ENCODE results near the gene FSCN2. TPM values are rescaled to one million over a fixed set of nuclear protein-coding genes. Genes with fewer than 3 reads are reported as not detected.

Gene FSCN2
- total RNA-seq, 1 donor = 5.1 TPM

DNA sequence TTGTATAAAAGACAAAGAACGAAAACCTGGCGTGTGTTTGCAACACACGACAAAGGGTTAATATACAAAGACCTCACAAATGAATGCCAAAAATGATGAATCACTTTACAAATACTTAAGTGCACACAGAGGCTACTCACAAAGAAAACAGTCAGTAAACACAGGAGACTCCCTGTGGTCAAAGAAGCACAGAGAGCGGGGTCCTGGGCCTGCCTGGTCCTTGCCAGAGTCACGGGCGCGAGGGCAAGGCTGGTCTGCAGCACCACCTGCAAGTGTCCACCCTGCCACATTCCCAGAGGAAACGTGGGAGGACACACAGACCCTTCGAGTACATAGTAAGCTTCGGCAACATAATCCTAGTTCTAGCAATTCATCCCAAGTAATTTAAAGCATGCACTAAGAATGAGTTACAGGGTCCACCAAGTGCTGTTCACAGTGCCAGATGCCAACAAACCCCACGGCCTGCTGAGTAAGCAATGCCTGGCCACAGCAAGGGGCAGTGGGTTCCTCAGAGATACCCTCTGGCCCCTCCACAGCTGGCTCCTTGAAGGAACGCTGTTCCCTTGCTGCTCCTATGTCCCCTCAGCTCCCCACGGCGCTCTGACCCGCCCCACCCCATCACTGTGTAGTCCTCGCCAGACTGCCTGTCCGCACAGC, 48.6 kb downstream of the FSCN2 start:
- Histone ChIP-seq H4K20me1 (ENCODE audit: insufficient read depth, low read length) (no peaks in the 10 kb centered on the region), H3K36me3 (ENCODE audit: insufficient read depth, low read length) (peaks cover 41% of the 10 kb centered on the region), H3K79me2 (ENCODE audit: insufficient read depth, low read length) (peaks cover 76% of the 10 kb centered on the region), H3K27ac (ENCODE audit: low read depth, low read length) (peak overlapping the region; percentile 85), H3K27me3 (ENCODE audit: insufficient read depth, low read length) (no peaks in the 10 kb centered on the region), H3K4me1 (ENCODE audit: insufficient read depth, low read length) (peaks cover 48% of the 10 kb centered on the region), H3K4me3 (ENCODE audit: insufficient read depth, low read length) (peak overlapping the region; percentile 14), H2AFZ (ENCODE audit: low read length) (no peak overlapping the region), H3K4me2 (ENCODE audit: insufficient read depth, low read length) (peak overlapping the region; percentile 66), H3K9me3 (ENCODE audit: low read depth, low read length) (no peaks in the 10 kb centered on the region)
- peak; percentile 98 for DNase-seq (ENCODE audit: insufficient read length, low spot score, missing footprints)
- TF ChIP-seq, protein P1, sequence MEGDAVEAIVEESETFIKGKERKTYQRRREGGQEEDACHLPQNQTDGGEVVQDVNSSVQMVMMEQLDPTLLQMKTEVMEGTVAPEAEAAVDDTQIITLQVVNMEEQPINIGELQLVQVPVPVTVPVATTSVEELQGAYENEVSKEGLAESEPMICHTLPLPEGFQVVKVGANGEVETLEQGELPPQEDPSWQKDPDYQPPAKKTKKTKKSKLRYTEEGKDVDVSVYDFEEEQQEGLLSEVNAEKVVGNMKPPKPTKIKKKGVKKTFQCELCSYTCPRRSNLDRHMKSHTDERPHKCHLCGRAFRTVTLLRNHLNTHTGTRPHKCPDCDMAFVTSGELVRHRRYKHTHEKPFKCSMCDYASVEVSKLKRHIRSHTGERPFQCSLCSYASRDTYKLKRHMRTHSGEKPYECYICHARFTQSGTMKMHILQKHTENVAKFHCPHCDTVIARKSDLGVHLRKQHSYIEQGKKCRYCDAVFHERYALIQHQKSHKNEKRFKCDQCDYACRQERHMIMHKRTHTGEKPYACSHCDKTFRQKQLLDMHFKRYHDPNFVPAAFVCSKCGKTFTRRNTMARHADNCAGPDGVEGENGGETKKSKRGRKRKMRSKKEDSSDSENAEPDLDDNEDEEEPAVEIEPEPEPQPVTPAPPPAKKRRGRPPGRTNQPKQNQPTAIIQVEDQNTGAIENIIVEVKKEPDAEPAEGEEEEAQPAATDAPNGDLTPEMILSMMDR (IDR thresholded peaks at IDR 0.05; ENCODE audit: extremely low read depth, low read depth, low read length) = peak; percentile 17

DNA sequence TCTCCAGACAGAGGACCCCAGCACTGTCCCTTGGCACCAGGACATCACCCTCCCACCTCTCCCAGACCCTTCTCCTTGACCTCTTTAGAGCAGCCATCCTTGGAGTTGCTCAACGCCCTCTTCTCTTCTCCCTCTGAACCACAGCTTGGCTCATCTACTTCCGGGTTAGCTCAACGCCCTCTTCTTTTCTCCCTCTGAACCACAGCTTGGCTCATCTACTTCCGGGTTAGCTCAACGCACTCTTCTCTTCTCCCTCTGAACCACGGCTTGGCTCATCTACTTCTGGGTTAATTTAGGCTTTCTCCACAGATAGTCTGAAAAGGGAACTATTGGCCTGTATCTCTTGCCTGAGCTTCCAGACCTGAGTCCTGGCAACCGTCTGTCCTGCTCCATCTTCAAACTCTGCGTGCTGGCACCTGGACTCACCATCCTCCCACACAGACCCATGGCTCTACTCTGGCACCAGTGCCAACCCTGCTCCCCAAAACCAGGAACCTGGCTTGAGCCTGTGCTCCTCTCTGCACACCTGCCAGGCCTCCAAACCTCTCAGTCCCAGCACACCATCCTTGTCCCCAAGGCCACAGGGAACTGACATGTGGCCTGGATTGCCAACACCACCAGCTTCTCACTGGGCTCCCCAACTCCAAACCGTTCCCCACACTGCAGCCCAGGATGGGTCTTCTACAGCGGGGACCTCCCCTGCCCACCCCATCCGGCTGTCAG, 49.3 kb downstream of the FSCN2 start:
- Histone ChIP-seq H3K36me3 (ENCODE audit: insufficient read depth, low read length) (peaks cover 43% of the 10 kb centered on the region), H3K27ac (ENCODE audit: low read depth, low read length) (peak overlapping the region; percentile 85), H3K9me3 (ENCODE audit: low read depth, low read length) (no peaks in the 10 kb centered on the region), H2AFZ (ENCODE audit: low read length) (no peak overlapping the region), H4K20me1 (ENCODE audit: insufficient read depth, low read length) (no peaks in the 10 kb centered on the region), H3K4me3 (ENCODE audit: insufficient read depth, low read length) (peak overlapping the region; percentile 8), H3K27me3 (ENCODE audit: insufficient read depth, low read length) (no peaks in the 10 kb centered on the region), H3K4me2 (ENCODE audit: insufficient read depth, low read length) (no peak overlapping the region), H3K79me2 (ENCODE audit: insufficient read depth, low read length) (peaks cover 80% of the 10 kb centered on the region), H3K4me1 (ENCODE audit: insufficient read depth, low read length) (peaks cover 55% of the 10 kb centered on the region)
- no peak for DNase-seq (ENCODE audit: insufficient read length, low spot score, missing footprints)
- TF ChIP-seq, protein P1 (IDR thresholded peaks at IDR 0.05; ENCODE audit: extremely low read depth, low read depth, low read length) = no peak

DNA sequence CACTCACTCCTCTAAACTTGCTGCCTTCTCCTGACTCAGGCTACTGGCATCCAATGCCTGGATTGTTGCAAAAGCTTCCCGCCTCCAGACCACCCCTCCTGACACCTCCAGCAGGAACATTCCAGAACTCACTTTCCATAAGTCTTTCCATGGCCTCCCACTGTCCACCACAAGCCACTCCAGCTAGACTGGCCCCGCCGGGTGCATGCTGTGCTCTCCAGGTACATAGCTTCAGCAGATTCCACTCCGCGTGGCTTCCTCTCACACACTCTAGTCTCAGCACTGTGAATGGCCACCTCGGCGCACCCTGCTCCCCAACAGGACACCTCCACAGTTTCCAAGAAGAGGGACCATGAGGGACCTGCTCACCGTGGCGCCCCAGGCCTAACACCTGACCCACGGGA, 49.9 kb downstream of the FSCN2 start:
- Histone ChIP-seq H3K27me3 (ENCODE audit: insufficient read depth, low read length) (no peaks in the 10 kb centered on the region), H3K27ac (ENCODE audit: low read depth, low read length) (peak overlapping the region; percentile 85), H3K9me3 (ENCODE audit: low read depth, low read length) (no peaks in the 10 kb centered on the region), H3K4me1 (ENCODE audit: insufficient read depth, low read length) (peaks cover 61% of the 10 kb centered on the region), H3K4me2 (ENCODE audit: insufficient read depth, low read length) (no peak overlapping the region), H3K79me2 (ENCODE audit: insufficient read depth, low read length) (peaks cover 76% of the 10 kb centered on the region), H4K20me1 (ENCODE audit: insufficient read depth, low read length) (no peaks in the 10 kb centered on the region), H2AFZ (ENCODE audit: low read length) (no peak overlapping the region), H3K36me3 (ENCODE audit: insufficient read depth, low read length) (peaks cover 39% of the 10 kb centered on the region), H3K4me3 (ENCODE audit: insufficient read depth, low read length) (peak overlapping the region; percentile 8)
- TF ChIP-seq, protein P1 (IDR thresholded peaks at IDR 0.05; ENCODE audit: extremely low read depth, low read depth, low read length) = no peak
- DNase-seq (ENCODE audit: insufficient read length, low spot score, missing footprints) = no peak

DNA sequence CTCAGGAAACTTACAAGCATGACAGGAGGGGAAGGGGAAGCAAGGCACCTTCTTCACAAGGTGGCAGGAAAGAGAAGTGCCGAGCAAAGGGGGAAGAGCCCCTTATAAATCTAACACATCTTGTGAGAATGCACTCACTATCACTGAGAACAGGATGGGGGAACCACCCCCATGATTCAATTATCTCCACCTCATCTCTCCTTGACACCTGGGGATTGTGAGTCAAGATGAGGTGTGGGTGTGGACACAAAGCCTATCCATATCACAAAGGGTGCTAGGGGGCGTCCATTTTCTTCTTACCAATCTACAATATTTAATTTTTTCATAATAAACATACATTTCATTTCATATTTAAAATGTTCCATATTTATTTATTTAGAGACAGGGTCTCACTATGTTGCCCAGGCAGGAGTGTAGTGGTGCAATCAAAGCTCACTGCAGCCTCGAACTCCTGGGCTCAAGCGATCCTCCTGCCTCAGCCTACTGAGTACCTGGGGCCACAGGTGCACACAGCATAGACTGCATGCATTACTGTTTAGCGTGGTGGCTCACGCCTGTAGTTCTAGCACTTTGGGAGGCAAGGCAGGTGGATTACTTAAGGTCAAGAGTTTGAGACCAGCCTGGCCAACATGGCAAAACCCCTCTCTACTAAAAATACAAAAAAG, 50.5 kb downstream of the FSCN2 start:
- Histone ChIP-seq H3K27ac (ENCODE audit: low read depth, low read length) (peak overlapping the region; percentile 85), H3K4me1 (ENCODE audit: insufficient read depth, low read length) (peaks cover 67% of the 10 kb centered on the region), H3K9me3 (ENCODE audit: low read depth, low read length) (no peaks in the 10 kb centered on the region), H4K20me1 (ENCODE audit: insufficient read depth, low read length) (no peaks in the 10 kb centered on the region), H3K27me3 (ENCODE audit: insufficient read depth, low read length) (no peaks in the 10 kb centered on the region), H3K4me3 (ENCODE audit: insufficient read depth, low read length) (no peak overlapping the region), H3K36me3 (ENCODE audit: insufficient read depth, low read length) (peaks cover 36% of the 10 kb centered on the region), H3K79me2 (ENCODE audit: insufficient read depth, low read length) (peaks cover 70% of the 10 kb centered on the region), H2AFZ (ENCODE audit: low read length) (no peak overlapping the region), H3K4me2 (ENCODE audit: insufficient read depth, low read length) (no peak overlapping the region)
- no peak for DNase-seq (ENCODE audit: insufficient read length, low spot score, missing footprints)
- TF ChIP-seq, protein P1 (IDR thresholded peaks at IDR 0.05; ENCODE audit: extremely low read depth, low read depth, low read length) = no peak

Data from osteoblast (primary cell).